Measurements from ENCODE around the gene BMP6.

BMP6 gene

DNA sequence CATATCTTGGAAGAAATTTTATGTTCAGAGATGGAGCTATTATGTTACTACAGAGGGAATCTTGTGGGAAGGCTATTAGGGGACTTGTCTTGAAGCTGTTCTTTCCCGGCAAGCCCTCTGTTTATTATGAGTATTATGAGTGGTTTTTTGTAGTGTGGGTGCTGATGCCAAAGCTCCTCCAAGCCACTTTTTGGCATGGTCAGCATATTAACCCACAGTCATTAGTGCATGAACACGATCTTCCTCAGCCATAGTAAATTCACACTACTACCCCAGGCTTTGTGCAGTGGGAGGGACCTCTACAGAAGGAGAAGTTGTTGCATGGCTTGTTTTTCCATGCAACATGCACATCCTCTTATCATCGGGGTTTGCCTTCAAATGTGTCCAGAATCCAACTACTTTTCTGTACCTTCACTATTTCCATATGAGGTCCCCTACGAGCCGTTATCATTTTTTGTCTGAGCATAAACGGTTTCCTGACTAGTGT, 6.5 kb upstream of the BMP6 start:
- no peak for DNase-seq (ENCODE audit: low spot score)

- no peak for DNase-seq (ENCODE audit: low spot score)
Measured at GRCh38 chr6:7720346-7720745, 5.6 kb upstream of the BMP6 start.

- DNase-seq (ENCODE audit: low spot score), result no peak
Measured at GRCh38 chr6:7721649-7722048, 4.2 kb upstream of the BMP6 start.

DNA sequence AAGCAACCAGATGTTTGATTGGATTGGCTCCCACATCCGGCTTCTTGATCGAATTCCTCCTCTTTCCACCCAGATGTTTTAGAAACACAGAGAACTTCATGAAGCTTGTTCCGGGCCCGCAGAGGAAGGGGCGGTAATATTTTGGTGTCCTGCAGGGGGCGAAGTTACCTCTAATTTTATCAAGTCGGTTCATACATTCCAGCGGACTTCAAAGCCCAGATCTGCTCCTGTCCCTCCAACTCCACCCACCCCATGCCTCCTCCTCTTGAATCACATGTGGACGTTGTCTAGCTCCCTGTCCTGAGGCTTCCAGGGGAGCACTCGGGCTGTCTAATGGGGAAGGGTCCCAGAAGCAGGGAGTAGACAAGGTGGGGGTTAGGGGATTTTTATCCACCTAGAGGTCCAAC, 2.9 kb upstream of the BMP6 start:
- DNase-seq (ENCODE audit: low spot score), result peak; percentile 44

GRCh38 chr6:7723554-7723953, 2.3 kb upstream of the BMP6 start:
- DNase-seq (ENCODE audit: low spot score), result no peak

GRCh38 chr6:7725412-7725811, 487 bp upstream of the BMP6 start:
- no peak for DNase-seq (ENCODE audit: low spot score)

DNA sequence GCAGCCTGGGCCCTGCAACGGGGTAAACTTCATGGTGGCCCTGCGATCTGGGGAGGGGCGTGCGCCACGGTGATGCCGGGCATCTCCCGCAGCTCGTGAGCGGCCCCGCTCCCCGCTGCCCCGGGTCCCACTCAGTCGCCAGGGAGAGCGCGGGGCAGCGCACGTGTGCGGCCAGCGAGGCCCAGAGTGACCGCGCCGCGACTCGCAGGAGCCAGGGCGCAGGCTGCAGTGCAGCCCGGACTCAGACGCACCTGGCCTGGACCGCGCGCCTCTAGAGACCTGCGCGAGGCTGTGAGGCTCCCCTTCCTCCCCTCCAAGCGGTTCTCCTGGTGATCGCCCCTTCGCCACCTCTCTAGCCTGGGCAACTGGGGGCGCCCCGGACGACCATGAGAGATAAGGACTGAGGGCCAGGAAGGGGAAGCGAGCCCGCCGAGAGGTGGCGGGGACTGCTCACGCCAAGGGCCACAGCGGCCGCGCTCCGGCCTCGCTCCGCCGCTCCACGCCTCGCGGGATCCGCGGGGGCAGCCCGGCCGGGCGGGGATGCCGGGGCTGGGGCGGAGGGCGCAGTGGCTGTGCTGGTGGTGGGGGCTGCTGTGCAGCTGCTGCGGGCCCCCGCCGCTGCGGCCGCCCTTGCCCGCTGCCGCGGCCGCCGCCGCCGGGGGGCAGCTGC, 652 bp downstream of the BMP6 start:
- no peak for DNase-seq (ENCODE audit: low spot score)

- DNase-seq (ENCODE audit: low spot score), result no peak
Measured at GRCh38 chr6:7727086-7727945, 1.4 kb downstream of the BMP6 start.

DNA sequence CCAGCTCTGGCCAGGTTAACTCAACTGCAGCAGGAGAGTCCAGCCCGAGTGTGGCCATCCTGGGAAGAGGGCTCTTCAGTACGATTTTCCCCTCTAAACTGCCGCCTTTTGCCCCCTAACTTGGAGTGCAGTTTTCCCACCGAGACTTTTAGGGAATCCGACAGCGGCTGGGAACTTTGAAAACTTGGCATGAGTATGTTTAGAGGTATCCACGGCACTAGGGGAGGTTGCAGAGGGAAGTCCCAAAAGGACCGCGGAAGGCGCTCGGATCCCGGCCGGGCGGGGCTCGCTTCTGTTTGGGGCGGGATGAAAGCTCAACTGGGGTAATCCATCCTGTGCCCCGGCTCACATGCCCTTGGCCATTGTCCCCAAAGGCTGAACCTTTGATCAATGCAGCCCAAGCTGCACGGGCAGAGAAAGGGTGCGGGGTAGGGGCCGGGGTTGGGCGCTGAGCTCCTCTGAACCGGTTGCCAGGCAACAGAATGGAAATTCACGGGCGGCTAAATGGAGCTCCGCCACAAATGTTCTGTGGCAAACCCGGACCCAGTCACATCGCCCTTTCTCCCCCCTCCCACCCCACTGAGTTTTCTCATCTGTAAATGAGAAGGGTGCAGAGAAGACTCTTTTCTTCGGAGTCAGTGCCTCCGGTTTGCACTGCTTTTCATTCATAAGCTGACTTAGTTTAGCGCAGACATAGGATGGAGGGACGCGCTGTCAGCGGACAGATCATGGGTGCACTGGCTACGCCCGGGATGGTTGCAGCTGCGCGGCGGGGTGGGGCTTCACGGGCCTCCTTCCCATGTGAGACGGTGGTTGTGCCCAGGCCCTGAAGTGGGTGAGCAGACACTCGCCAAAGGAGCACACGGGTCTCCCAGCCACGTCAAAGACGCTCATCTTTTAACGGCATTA, 2.3 kb downstream of the BMP6 start:
- no peak for DNase-seq (ENCODE audit: low spot score)

DNA sequence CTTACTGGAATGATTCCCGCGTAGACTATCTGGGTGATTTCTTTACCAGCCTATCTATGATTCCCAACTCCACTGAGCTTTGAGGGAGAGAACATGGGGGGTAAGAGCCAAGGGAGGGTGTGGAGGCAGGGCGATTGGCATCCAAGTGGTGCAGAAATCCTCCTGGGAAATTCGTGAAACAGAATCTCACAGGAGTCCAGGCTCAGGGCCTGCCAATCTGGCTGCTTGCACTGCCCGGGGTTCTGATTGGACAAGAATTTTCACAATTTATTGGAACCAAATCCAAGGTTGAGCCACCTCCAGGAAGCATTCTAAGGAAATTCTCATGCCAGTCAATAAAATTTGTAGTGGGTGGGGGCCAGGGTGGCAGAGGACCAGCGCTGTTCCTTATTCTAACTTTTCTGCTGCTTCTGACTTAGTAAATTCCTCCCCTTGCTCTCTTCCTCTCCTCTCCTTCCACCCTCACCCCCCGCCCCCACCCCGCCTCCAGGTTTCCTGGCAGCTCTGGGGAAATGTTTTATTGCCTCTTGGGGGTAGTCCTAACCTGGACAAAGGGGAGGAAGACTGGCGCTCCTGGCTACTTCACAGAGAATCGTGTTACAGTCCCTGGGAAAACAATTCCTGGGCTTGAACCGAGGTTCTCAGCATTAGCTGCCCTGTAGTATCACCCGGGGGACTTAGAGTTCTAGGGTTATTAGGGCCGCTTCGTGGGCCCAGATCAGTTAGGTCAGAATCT, 3.1 kb downstream of the BMP6 start:
- no peak for DNase-seq (ENCODE audit: low spot score)

DNA sequence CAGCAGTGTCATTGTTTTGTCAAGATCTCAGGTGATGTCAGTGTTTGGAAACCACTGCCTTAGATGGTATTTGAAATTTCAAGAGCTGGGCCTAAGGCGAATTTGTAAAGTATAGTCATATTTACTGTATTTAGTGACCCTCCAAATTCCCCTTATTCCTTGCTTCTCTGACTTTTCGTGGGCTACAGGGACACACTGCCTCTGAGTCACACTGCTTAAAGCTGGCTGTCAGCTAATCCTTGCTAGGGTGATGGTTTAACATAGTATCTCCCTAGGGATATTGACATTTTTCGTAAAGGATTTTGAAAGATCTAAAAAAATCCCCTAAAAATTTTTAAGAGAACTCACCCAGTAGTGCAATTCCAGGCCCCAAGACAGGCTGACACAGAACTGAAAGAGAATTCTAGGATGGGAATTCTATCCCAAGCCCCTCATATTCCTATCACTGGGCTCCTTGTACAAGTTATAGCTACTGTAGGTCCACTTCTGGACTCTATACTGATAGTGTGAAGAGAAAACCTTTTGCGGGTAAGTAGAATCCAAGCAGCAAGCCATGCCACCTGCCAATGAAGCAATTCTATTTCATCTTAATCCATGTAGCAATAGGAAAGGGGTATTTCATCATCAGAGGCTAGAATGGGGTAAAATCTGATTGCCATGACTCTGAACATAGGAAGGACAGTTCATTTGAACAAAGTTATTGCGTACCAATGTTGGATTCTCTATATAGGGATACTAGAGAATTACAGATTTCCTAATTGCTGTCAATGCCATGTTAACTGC, 4.3 kb downstream of the BMP6 start:
- no peak for DNase-seq (ENCODE audit: low spot score)

DNA sequence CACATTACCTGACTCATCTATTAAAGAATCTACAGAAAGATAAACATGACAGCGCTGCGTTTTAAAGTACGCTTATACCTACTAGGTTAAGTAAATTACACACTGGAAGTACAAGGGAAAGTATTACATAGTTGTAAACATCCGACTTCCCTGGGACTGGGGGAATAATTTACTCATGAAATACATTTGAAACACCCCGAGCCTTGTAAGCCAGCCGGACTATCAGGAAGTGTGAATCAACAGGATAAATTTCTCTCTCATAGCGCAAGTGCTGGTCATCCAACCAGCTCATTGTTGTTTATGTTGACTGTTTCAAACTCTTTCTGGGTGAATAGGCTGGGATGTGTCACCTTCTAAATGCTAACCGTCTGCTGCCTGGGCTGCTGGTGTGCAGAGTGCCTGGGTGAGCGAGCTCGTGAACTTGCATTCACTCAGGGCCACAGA, 4.9 kb downstream of the BMP6 start:
- DNase-seq (ENCODE audit: low spot score), result no peak

DNA sequence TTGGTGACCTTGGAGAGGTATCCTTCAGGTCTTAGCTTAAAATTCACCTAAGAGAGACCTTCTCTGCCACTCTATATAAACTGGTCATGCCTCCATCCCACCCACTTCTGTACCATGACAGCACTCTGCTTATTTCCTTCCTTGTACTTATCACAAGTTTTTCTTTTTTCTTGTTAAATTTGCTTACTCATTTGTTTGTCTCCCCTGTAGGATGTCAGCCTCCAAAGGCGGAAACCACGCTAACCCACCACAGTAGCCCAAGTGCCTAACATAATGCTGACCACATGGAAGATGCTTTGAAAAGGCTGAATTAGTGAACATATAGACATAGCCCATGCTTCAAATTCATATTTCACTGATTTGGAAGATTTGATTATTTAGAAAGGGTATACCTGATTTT, 5.4 kb downstream of the BMP6 start:
- DNase-seq (ENCODE audit: low spot score), result no peak

- DNase-seq (ENCODE audit: low spot score), result no peak
Measured at GRCh38 chr6:7732228-7732627, 6.3 kb downstream of the BMP6 start.

GRCh38 chr6:7734707-7735383, 8.9 kb downstream of the BMP6 start:
- DNase-seq (ENCODE audit: low spot score), result no peak

- no peak for DNase-seq (ENCODE audit: low spot score)
Measured at GRCh38 chr6:7737106-7737505, 11.2 kb downstream of the BMP6 start.

DNA sequence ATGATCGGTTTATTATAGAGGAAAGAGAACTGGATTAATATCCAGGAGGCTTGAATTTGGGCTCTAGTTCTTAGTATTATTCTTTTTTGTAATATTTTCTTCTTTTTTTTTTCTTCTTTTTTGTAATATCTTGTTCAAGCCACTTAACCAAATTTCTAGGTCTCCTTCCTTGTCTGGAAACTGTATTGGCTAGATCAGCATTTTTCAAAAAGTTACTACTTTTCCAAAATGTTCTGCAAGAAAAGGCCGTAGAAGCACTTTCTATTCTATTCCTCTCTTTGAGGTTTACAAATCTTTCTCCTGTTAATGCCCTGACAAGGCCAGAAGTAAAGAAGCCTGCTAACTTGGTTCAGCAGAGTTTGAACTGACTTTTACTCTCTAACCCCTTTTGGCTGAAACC, 12.0 kb downstream of the BMP6 start:
- no peak for DNase-seq (ENCODE audit: low spot score)

DNA sequence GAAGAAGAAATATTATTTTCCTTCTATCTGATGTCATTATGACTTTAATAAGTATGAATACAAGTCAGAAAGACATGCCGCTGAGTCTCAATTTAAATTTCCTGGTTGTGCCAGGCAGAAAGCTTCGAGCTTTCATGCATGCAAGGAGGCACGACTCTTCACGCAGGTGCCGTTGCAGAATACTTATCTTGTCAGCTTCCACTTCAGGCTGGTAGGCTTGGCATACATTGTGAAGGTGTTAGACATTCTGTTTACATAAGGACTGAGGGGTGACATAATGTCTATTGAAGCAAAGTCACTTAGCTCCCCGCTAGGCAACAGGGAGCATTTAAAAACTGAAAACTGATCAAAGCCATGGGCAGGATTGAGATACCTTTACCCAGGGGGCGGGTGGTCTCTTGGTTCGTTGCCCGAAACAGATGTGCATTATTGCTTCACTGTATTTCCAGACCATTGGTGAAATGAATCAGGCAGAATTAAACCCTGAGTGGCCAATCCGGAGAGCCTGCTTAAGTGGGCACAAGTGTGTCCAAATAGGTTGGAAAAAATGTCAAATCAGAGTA, 16.4 kb downstream of the BMP6 start:
- DNase-seq (ENCODE audit: low spot score), result no peak

DNA sequence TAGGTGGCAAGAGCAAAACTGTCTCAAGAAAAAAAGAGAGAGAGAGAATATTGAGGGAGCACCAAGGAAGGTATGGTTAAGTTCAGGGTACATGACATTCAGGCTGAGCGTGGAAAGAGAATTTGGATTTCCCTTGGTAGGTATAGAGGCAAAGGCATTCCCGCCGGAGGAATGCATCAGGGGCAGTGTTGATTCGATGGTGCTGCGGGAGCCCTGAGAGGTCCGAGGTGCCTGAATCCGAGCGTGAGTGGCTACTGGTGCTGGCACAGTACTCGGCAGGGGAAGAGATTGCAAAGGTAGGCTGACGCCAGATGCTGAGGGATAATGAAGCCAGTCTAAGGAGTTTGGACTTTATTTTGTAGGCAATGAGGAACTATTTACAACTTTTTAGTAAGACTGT, 20.0 kb downstream of the BMP6 start:
- no peak for DNase-seq (ENCODE audit: low spot score)

DNA sequence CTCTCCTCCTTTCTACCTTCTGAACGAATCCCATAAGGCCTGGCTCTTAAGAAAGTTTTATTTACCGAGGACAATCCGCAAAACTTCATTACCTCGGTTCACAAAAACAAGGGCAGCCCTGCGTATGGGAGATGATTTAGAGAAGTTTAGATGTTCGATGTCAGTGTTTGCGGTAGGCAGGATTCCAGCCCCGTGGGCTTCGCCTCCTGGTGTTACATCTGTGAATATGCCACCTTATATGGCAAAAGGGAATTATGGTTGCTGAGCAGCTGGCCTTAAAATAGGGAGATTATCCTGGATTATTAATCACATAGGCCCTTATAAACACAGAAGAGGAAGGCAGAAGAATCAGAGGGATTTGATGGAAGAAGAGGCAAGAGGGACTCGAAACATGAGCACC, 21.1 kb downstream of the BMP6 start:
- DNase-seq (ENCODE audit: low spot score), result no peak
